CD4-positive, alpha-beta T cell treated with Interleukin-1 beta for 1 hour (primary cell): ENCODE measurements around the gene CERK.

Experiments used
- DNase-seq, 2 donors: peaks; one replicate each; pipeline ENCODE4 v3.0.0-alpha.2; 2020 to 2022

Gene CERK

GRCh38 chr22:46730568-46731245, 7.3 kb downstream of the CERK start:
- no peak for DNase-seq

GRCh38 chr22:46728470-46728869, 9.6 kb downstream of the CERK start:
- no peak for DNase-seq

GRCh38 chr22:46727813-46728364, 10.2 kb downstream of the CERK start:
- DNase-seq, result no peak

GRCh38 chr22:46726986-46727317, 11.1 kb downstream of the CERK start:
- no peak for DNase-seq

GRCh38 chr22:46726066-46726985, 11.7 kb downstream of the CERK start:
- DNase-seq, result no peak

- DNase-seq, result no peak
Observed at GRCh38 chr22:46725096-46725495, 13.0 kb downstream of the CERK start.

- DNase-seq, result no peak
Observed at GRCh38 chr22:46723882-46724281, 14.2 kb downstream of the CERK start.

GRCh38 chr22:46721501-46722085, 16.5 kb downstream of the CERK start:
- DNase-seq, result no peak

- DNase-seq, result no peak
Observed at GRCh38 chr22:46719921-46720320, 18.1 kb downstream of the CERK start.

- DNase-seq, result no peak
Observed at GRCh38 chr22:46714550-46714949, 23.5 kb downstream of the CERK start.

- DNase-seq, result no peak
Observed at GRCh38 chr22:46712288-46712687, 25.8 kb downstream of the CERK start.

GRCh38 chr22:46710806-46711205, 27.2 kb downstream of the CERK start:
- no peak for DNase-seq

GRCh38 chr22:46708766-46709330, 29.2 kb downstream of the CERK start:
- no peak for DNase-seq

- DNase-seq, result no peak
Observed at GRCh38 chr22:46707827-46708570, 30.1 kb downstream of the CERK start.

- no peak for DNase-seq
Observed at GRCh38 chr22:46707305-46707704, 30.7 kb downstream of the CERK start.

GRCh38 chr22:46706060-46706459, 32.0 kb downstream of the CERK start:
- DNase-seq, result no peak

- no peak for DNase-seq
Observed at GRCh38 chr22:46703996-46704370, 34.1 kb downstream of the CERK start.

- DNase-seq, result no peak
Observed at GRCh38 chr22:46703171-46703995, 34.7 kb downstream of the CERK start.

- DNase-seq, result no peak
Observed at GRCh38 chr22:46701262-46701661, 36.8 kb downstream of the CERK start.

- DNase-seq, result no peak
Observed at GRCh38 chr22:46699091-46699490, 39.0 kb downstream of the CERK start.

GRCh38 chr22:46697811-46698515, 40.1 kb downstream of the CERK start:
- DNase-seq, result no peak
